ENCODE results near the gene RCL1.

The RCL1 gene

DNA sequence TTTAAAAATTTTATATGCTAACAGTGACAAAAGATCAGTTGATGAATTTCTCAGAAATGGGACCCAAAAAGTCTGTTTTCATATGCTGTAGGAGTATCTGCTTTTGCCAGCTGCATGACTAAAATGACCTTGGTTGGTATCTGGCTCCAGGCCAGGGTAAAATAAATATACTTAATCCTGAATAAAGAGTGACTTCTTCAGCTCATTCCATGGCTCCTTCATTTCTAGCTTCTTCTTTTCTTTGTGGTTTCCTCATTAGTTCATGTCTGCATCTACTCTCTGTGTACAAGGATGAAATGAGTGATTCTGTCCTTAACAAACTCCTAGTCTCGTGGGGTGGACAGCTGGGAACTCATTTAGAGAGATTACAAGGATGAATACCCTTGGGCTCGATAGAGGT, 36.0 kb downstream of the RCL1 start:
- H3K36me3 ChIP-seq (ENCODE audit: control insufficient read depth in 2 of 2, insufficient read depth in 2 of 2, low read length in 2 of 2): peaks cover 3% of the 10 kb centered on the region in 2 donors
- no peak overlapping the region for H3K9ac ChIP-seq (ENCODE audit: low read depth in 1 of 2, low read length in 2 of 2)
- no peaks in the 10 kb centered on the region for H3K27me3 ChIP-seq (ENCODE audit: control insufficient read depth in 2 of 2, insufficient read depth in 2 of 2, low read length in 2 of 2)
- H3K27ac ChIP-seq (ENCODE audit: low read depth in 2 of 2, low read length in 2 of 2): no peak overlapping the region
- no peaks in the 10 kb centered on the region for H3K4me1 ChIP-seq (ENCODE audit: control insufficient read depth in 2 of 2, insufficient read depth in 2 of 2, low read length in 2 of 2)
- no peak overlapping the region for H3K4me3 ChIP-seq (ENCODE audit: low read length in 2 of 2)
- H3K9me3 ChIP-seq (ENCODE audit: control insufficient read depth in 2 of 2, low read length in 2 of 2): no peaks in the 10 kb centered on the region

DNA sequence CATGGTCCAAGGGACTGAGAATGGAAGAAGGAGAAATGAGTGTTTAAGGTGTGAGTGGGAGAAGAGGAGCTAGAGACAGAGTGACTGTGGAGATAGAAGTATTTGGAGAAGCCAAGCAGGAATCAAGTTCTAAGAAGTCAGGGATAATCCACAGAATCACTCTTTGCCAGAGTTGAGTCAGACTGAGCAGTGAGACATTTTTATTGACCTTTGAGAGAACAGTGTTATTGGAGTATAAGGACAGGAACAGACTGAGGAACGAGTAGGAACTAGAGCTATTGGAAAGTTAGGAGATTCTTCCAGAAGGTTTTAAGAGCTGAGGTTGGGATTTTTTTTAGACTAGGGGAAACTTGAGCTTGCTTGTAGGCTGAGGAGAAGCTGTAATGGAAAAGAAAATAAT, 37.2 kb downstream of the RCL1 start:
- no peaks in the 10 kb centered on the region for H3K27me3 ChIP-seq (ENCODE audit: control insufficient read depth in 2 of 2, insufficient read depth in 2 of 2, low read length in 2 of 2)
- no peak overlapping the region for H3K9ac ChIP-seq (ENCODE audit: low read depth in 1 of 2, low read length in 2 of 2)
- no peaks in the 10 kb centered on the region for H3K9me3 ChIP-seq (ENCODE audit: control insufficient read depth in 2 of 2, low read length in 2 of 2)
- no peak overlapping the region for H3K4me3 ChIP-seq (ENCODE audit: low read length in 2 of 2)
- H3K36me3 ChIP-seq (ENCODE audit: control insufficient read depth in 2 of 2, insufficient read depth in 2 of 2, low read length in 2 of 2): peaks cover 3% of the 10 kb centered on the region in 2 donors
- no peak overlapping the region for H3K27ac ChIP-seq (ENCODE audit: low read depth in 2 of 2, low read length in 2 of 2)
- H3K4me1 ChIP-seq (ENCODE audit: control insufficient read depth in 2 of 2, insufficient read depth in 2 of 2, low read length in 2 of 2): no peaks in the 10 kb centered on the region

DNA sequence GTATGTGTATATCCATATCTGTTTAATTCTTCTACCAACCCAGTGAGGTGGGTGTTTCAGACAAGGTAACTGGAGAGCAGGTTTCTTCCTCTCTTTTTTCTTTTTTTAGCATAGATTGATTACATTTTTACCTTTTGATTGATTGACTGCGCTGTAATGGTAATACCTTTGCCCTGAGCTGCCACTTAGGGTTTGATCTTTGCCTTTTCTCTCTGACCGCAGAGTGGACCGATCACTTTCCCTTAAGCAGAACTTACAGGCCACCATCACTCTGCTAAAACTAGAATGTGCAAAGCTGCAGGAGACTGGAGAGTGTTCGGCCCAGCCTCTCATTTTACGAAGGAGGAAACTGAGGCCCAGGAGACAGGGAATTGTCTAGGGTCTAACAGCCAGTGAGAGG, 38.0 kb downstream of the RCL1 start:
- Histone ChIP-seq H3K9ac (ENCODE audit: low read depth in 1 of 2, low read length in 2 of 2) (no peak overlapping the region), H3K27ac (ENCODE audit: low read depth in 2 of 2, low read length in 2 of 2) (no peak overlapping the region), H3K36me3 (ENCODE audit: control insufficient read depth in 2 of 2, insufficient read depth in 2 of 2, low read length in 2 of 2) (peaks cover 3% of the 10 kb centered on the region in 2 donors), H3K9me3 (ENCODE audit: control insufficient read depth in 2 of 2, low read length in 2 of 2) (no peaks in the 10 kb centered on the region), H3K4me3 (ENCODE audit: low read length in 2 of 2) (no peak overlapping the region), H3K27me3 (ENCODE audit: control insufficient read depth in 2 of 2, insufficient read depth in 2 of 2, low read length in 2 of 2) (no peaks in the 10 kb centered on the region), H3K4me1 (ENCODE audit: control insufficient read depth in 2 of 2, insufficient read depth in 2 of 2, low read length in 2 of 2) (no peaks in the 10 kb centered on the region)

DNA sequence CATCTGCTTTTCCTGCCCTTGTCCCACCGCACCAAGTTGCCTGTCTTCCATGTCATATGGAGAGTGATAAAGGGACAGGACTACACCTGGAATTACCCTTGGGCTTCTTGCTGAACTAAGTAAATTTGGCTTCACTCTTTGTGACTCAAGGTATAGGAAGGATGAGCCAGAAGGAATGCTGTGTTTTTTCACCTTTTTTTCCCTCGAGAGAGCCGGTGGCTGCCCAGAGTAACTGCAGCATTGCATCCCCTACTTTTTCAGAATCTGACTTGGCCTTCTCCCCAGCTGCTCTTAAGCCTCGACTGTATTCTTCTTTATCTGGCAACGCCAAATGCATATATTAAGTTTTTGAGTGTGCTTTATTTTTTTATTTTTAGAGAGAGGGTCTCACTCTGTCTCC, 38.4 kb downstream of the RCL1 start:
- H3K36me3 ChIP-seq (ENCODE audit: control insufficient read depth in 2 of 2, insufficient read depth in 2 of 2, low read length in 2 of 2): peaks cover 3% of the 10 kb centered on the region in 2 donors
- H3K27ac ChIP-seq (ENCODE audit: low read depth in 2 of 2, low read length in 2 of 2): no peak overlapping the region

DNA sequence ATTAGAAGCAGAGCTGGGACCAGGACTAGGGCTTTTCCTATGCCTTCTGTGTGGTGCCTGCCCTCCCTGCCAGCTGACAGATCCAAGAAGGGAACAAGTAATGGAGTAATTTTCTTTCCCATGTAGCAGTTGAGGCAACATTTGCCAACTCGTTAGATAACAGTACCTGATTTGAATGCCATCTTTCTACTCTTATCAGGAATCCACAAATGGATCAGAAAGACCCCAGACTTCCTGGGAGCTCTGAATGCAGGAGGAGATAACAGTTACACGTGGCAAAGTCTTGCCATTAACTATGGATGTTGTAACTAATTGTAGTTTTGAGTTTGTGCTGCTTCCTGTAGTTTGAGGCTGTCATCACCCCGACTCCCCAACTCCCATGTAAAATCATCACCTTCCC, 39.2 kb downstream of the RCL1 start:
- Histone ChIP-seq H3K9me3 (ENCODE audit: control insufficient read depth in 2 of 2, low read length in 2 of 2) (no peaks in the 10 kb centered on the region), H3K4me1 (ENCODE audit: control insufficient read depth in 2 of 2, insufficient read depth in 2 of 2, low read length in 2 of 2) (no peaks in the 10 kb centered on the region), H3K9ac (ENCODE audit: low read depth in 1 of 2, low read length in 2 of 2) (no peak overlapping the region), H3K36me3 (ENCODE audit: control insufficient read depth in 2 of 2, insufficient read depth in 2 of 2, low read length in 2 of 2) (peaks cover 3% of the 10 kb centered on the region in 2 donors), H3K27me3 (ENCODE audit: control insufficient read depth in 2 of 2, insufficient read depth in 2 of 2, low read length in 2 of 2) (no peaks in the 10 kb centered on the region), H3K4me3 (ENCODE audit: low read length in 2 of 2) (no peak overlapping the region), H3K27ac (ENCODE audit: low read depth in 2 of 2, low read length in 2 of 2) (no peak overlapping the region)

More for the DNA sequence above, 38.4 kb downstream of the RCL1 start:
- no peak overlapping the region for H3K4me3 ChIP-seq (ENCODE audit: low read length in 2 of 2)
- no peaks in the 10 kb centered on the region for H3K27me3 ChIP-seq (ENCODE audit: control insufficient read depth in 2 of 2, insufficient read depth in 2 of 2, low read length in 2 of 2)
- H3K4me1 ChIP-seq (ENCODE audit: control insufficient read depth in 2 of 2, insufficient read depth in 2 of 2, low read length in 2 of 2): no peaks in the 10 kb centered on the region
- H3K9ac ChIP-seq (ENCODE audit: low read depth in 1 of 2, low read length in 2 of 2): no peak overlapping the region
- H3K9me3 ChIP-seq (ENCODE audit: control insufficient read depth in 2 of 2, low read length in 2 of 2): no peaks in the 10 kb centered on the region

DNA sequence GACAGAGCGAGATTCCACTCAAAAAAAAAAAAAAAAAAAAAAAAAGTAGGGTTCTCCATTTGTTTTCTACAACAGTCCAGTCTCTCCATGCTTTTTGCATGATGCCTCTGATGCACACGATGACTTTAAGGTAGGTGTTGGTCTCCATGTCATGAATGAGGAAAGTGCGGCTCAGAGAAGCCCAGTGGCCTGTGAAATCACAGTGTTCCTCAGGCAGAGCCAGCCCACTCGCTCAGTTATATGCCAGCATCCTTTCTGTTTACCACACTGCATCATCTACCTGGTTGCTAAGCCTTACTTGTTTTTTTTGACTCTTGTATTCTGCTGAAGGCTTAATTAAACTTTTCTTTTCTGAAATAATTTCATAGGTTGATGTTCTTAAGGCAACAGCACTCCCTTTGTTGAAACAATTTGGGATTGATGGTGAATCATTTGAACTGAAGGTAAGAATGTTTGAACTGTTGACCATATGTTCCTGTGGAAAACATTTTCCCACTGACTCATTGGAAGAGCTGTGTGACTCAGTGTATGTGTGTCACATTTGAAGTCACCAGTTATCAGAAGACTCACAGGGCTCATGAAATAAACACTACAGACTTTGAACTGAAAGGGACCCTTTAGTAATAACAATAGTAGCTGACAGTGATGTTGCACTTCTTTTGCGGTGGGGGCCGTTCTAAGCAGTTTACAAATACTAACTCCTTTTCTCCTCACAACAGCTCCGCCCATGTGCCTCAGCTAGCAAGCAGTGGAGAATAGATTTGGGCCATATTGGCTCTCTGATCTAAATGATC, 40.2 kb downstream of the RCL1 start:
- no peak overlapping the region for H3K4me3 ChIP-seq (ENCODE audit: low read length in 2 of 2)
- H3K27me3 ChIP-seq (ENCODE audit: control insufficient read depth in 2 of 2, insufficient read depth in 2 of 2, low read length in 2 of 2): no peaks in the 10 kb centered on the region
- H3K36me3 ChIP-seq (ENCODE audit: control insufficient read depth in 2 of 2, insufficient read depth in 2 of 2, low read length in 2 of 2): peaks cover 3% of the 10 kb centered on the region in 2 donors
- no peak overlapping the region for H3K27ac ChIP-seq (ENCODE audit: low read depth in 2 of 2, low read length in 2 of 2)
- H3K9me3 ChIP-seq (ENCODE audit: control insufficient read depth in 2 of 2, low read length in 2 of 2): no peaks in the 10 kb centered on the region
- H3K9ac ChIP-seq (ENCODE audit: low read depth in 1 of 2, low read length in 2 of 2): no peak overlapping the region
- no peaks in the 10 kb centered on the region for H3K4me1 ChIP-seq (ENCODE audit: control insufficient read depth in 2 of 2, insufficient read depth in 2 of 2, low read length in 2 of 2)

DNA sequence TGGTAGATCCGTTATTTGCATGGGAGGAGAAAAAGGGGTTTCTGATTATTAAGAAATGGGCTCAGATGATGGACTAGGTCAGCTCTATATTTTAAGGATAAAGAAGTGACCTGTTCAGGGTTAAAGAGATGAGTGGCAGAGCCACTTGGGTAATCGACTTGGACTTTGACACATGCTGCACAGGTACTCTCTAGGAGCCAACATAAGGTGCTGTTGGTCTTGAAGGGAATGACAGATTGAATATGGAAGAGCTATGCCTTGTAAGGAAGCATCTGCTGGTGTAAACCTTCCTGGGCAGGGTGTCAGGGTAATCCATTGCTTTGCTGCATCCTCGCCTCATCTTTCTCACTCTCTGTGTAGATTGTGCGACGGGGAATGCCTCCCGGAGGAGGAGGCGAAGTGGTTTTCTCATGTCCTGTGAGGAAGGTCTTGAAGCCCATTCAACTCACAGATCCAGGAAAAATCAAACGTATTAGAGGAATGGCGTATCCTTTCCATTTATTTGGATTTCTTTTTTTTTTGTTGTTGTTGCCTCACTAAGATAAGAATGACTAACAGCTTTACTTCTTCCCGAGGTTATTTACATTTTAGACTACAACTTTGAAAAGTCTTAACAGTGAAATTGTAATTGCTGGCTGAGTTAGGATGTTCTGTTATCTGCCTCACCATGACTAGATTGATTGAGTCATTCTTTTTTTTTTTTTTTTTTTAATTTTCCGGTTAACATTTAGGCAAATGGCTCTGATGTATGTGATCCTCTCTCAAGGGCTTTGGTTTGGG, 41.2 kb downstream of the RCL1 start:
- Histone ChIP-seq H3K4me3 (ENCODE audit: low read length in 2 of 2) (no peak overlapping the region), H3K9ac (ENCODE audit: low read depth in 1 of 2, low read length in 2 of 2) (no peak overlapping the region), H3K27me3 (ENCODE audit: control insufficient read depth in 2 of 2, insufficient read depth in 2 of 2, low read length in 2 of 2) (no peaks in the 10 kb centered on the region), H3K36me3 (ENCODE audit: control insufficient read depth in 2 of 2, insufficient read depth in 2 of 2, low read length in 2 of 2) (peaks cover 3% of the 10 kb centered on the region in 2 donors), H3K27ac (ENCODE audit: low read depth in 2 of 2, low read length in 2 of 2) (no peak overlapping the region), H3K9me3 (ENCODE audit: control insufficient read depth in 2 of 2, low read length in 2 of 2) (no peaks in the 10 kb centered on the region), H3K4me1 (ENCODE audit: control insufficient read depth in 2 of 2, insufficient read depth in 2 of 2, low read length in 2 of 2) (no peaks in the 10 kb centered on the region)

DNA sequence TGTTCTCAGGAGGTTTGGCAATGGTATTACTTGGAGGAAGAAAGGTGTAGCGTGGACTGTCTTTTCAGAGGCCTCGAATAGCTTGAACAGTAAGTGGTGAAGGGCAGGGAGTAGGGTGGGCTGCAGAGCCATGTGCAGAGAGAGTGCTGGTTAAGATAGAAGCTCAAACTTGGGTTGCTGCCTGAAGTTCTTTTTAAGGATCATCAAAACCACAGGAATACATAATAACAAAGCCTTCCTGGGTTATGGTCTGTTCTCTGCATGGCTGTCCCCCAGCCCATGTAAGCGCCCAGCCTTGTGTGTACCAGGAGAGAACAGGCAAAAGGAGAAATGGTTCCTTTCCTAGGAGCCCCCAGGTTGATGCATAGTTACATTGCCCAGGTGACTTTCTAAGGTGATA, 43.9 kb downstream of the RCL1 start:
- no peak overlapping the region for H3K9ac ChIP-seq (ENCODE audit: low read depth in 1 of 2, low read length in 2 of 2)
- no peaks in the 10 kb centered on the region for H3K4me1 ChIP-seq (ENCODE audit: control insufficient read depth in 2 of 2, insufficient read depth in 2 of 2, low read length in 2 of 2)
- H3K4me3 ChIP-seq (ENCODE audit: low read length in 2 of 2): no peak overlapping the region
- H3K9me3 ChIP-seq (ENCODE audit: control insufficient read depth in 2 of 2, low read length in 2 of 2): no peaks in the 10 kb centered on the region
- H3K27me3 ChIP-seq (ENCODE audit: control insufficient read depth in 2 of 2, insufficient read depth in 2 of 2, low read length in 2 of 2): no peaks in the 10 kb centered on the region
- no peak overlapping the region for H3K27ac ChIP-seq (ENCODE audit: low read depth in 2 of 2, low read length in 2 of 2)
- H3K36me3 ChIP-seq (ENCODE audit: control insufficient read depth in 2 of 2, insufficient read depth in 2 of 2, low read length in 2 of 2): peaks cover 3 to 7% of the 10 kb centered on the region in 2 donors

DNA sequence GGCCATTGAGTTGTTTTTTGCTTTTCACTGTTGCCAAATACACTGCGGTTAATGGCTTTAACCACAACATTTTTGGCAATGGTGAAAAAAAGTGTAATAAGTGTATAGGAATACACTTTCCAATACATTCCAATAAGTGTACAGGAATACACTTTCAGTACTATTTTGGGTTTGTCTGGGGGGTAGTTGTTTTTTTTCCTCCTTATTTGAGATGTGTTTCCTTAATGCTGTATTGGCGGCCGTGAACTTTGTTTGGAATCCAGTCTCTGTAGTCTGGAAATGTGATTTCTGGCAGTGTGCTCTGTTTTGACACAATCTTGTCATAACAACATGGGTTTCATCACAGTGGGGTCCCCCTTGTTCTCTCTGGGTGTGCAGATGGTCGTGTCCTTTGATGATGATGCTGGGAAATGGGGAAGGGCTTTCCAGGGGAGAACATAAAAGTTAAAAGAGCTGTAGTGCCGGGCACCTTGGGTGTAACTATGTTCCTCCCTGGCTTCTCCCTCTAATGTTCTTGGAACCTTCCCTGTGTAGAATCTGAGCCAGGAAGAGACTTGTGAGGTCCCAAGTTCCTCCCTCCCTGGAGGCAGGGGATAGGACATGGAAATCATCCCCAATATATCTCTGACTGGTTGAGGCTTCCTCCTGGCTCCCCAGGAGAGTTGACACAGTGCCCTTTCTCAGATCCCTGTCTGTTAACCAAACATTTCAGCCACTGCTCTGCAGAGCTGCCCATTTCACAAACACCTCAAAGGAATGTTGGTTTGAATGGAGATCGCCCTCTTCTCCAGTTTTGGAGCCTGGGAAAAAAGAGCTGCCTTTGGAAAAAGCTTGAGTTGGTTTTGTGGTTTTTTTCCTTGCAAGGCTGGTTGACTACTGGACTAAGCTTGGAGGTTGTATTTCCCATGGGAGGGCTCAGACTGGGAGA, 44.8 kb downstream of the RCL1 start:
- Histone ChIP-seq H3K4me3 (ENCODE audit: low read length in 2 of 2) (no peak overlapping the region), H3K36me3 (ENCODE audit: control insufficient read depth in 2 of 2, insufficient read depth in 2 of 2, low read length in 2 of 2) (peaks cover 3 to 7% of the 10 kb centered on the region in 2 donors), H3K27ac (ENCODE audit: low read depth in 2 of 2, low read length in 2 of 2) (no peak overlapping the region), H3K4me1 (ENCODE audit: control insufficient read depth in 2 of 2, insufficient read depth in 2 of 2, low read length in 2 of 2) (no peaks in the 10 kb centered on the region), H3K9ac (ENCODE audit: low read depth in 1 of 2, low read length in 2 of 2) (no peak overlapping the region), H3K27me3 (ENCODE audit: control insufficient read depth in 2 of 2, insufficient read depth in 2 of 2, low read length in 2 of 2) (no peaks in the 10 kb centered on the region), H3K9me3 (ENCODE audit: control insufficient read depth in 2 of 2, low read length in 2 of 2) (no peaks in the 10 kb centered on the region)

DNA sequence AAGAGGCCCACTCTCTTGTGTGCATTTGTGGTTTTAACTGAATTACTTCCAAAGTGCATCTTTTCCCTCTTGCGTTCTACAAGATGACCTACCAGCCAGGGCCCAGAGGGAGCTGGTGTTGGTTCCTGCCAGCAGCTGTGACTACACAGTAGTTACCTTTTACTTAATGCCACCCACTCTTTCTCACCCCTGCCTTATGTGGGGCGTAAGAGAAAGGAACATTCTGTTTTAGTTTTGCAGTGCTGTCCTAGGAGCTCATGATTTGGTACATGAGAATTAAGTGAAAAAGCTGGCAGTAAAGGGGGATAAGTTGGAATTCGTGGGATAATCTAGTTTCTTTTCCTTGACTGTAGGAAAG, 45.4 kb downstream of the RCL1 start:
- H3K9me3 ChIP-seq (ENCODE audit: control insufficient read depth in 2 of 2, low read length in 2 of 2): no peaks in the 10 kb centered on the region
- no peaks in the 10 kb centered on the region for H3K27me3 ChIP-seq (ENCODE audit: control insufficient read depth in 2 of 2, insufficient read depth in 2 of 2, low read length in 2 of 2)
- H3K4me1 ChIP-seq (ENCODE audit: control insufficient read depth in 2 of 2, insufficient read depth in 2 of 2, low read length in 2 of 2): no peaks in the 10 kb centered on the region
- H3K27ac ChIP-seq (ENCODE audit: low read depth in 2 of 2, low read length in 2 of 2): no peak overlapping the region
- no peak overlapping the region for H3K9ac ChIP-seq (ENCODE audit: low read depth in 1 of 2, low read length in 2 of 2)
- H3K36me3 ChIP-seq (ENCODE audit: control insufficient read depth in 2 of 2, insufficient read depth in 2 of 2, low read length in 2 of 2): peaks cover 3 to 10% of the 10 kb centered on the region in 2 donors
- no peak overlapping the region for H3K4me3 ChIP-seq (ENCODE audit: low read length in 2 of 2)
